Right renal pelvis (tissue), 4 donors: ENCODE results near the gene FGF18. TPM values are rescaled to one million over a fixed set of nuclear protein-coding genes. Genes with fewer than 3 reads are reported as not detected.

Experiments
- DNase-seq, 4 donors: peaks; one replicate each; pipeline ENCODE4 v3.0.0-alpha.2; 2013; ENCODE audit warnings: low read depth in 4 of 4, low spot score in 3 of 4, missing footprints in 1 of 4
- polyA plus RNA-seq, 4 donors: library from polyadenylated mRNA; unstranded; fragments of 120-200 nt; gene quantifications; one replicate each; pipeline ENCODE4 v1.2.1, GENCODE V29; 2013; ENCODE audit not compliant: insufficient read length in 4 of 4

Gene FGF18
- polyA plus RNA-seq, 4 donors = 0.37 to 1.0 (median 0.41) TPM

- no peak for DNase-seq
Measured at GRCh38 chr5:171436804-171437285, 17.4 kb downstream of the FGF18 start.

- no peak for DNase-seq
Measured at GRCh38 chr5:171437286-171437821, 17.9 kb downstream of the FGF18 start.

DNA sequence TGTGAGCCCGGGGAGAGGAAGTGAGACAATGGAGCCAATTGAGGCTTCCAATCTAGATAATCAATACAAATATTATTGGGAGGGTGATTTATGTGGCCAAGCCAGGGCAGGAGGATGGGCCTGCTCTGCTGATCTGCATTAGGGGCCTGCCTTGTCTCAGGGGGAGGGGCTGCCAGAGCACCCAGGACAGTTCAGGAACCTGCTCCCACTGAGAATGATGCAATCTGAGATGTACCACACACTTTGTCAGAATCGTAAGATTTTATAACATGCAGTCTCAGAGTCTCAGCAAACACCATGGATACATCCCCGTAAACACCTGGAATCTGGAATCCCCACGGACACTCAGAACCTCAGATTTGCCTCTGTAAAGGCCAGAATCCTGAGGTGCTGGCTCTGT, 19.3 kb downstream of the FGF18 start:
- no peak for DNase-seq

GRCh38 chr5:171441246-171441791, 21.9 kb downstream of the FGF18 start:
- DNase-seq = no peak

DNA sequence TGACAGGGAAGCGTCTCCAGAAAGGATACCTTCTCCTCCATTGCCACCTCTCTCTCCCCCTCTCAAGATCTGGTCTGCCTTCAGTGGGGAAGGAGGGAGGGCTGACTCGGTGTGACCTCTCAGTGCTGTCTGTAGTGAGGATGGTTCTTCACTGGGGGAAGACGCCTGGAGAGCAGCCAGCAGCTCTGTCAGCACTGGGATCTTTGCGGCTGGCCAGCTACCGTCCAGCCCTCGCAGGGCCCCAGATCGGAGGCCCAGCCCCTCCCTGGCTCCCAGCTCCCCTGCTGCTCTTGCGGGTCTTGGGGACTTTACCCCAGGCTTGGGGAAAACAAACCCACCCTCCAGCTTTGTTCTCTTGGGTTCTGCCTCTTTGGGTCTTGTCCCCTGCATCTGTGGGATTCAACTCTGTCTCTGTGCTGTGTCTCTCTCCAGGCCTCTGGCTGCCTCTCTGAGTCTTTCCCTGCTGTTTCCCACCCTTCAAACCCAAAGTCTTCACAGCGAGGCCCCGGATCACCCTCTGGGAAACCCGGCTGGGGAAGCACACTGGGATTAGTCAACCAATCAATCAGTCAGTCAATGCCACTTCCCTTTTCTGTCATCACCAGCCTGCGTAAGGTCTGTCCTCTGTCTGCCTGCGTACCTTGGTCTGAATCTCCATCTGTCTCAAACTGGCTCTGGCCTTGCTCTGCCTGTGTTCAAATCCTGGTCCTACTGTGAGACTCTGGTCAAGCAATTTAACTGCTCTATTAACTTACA, 23.0 kb downstream of the FGF18 start:
- no peak for DNase-seq

DNA sequence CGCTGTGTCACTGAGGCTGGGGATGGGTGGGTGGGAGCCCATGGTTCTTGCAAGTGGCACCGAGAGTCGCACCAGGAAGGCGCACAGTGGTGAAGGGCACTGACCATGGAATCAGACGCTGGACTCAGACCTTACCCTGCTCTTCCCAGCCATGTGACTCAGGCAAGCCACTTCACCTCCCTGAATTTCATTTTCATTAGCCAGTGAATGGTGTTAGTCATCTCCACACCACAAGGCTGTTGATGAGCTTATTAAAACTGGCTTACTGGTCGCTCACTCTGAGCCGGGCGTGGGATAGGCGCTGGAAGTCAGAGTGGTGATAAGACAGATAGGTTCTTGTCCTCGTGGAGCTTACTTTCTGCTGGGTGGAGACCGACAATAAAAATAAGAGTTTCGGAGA, 25.1 kb downstream of the FGF18 start:
- DNase-seq = no peak

- no peak for DNase-seq
Measured at GRCh38 chr5:171445644-171446516, 26.4 kb downstream of the FGF18 start.

- DNase-seq = no peak
Measured at GRCh38 chr5:171447226-171447625, 27.8 kb downstream of the FGF18 start.

- DNase-seq = no peak
Measured at GRCh38 chr5:171449426-171449825, 30.0 kb downstream of the FGF18 start.

GRCh38 chr5:171450423-171451331, 31.2 kb downstream of the FGF18 start:
- peak; percentile 29 to 48 (median 39) for DNase-seq

GRCh38 chr5:171451421-171451820, 32.0 kb downstream of the FGF18 start:
- DNase-seq = no peak

DNA sequence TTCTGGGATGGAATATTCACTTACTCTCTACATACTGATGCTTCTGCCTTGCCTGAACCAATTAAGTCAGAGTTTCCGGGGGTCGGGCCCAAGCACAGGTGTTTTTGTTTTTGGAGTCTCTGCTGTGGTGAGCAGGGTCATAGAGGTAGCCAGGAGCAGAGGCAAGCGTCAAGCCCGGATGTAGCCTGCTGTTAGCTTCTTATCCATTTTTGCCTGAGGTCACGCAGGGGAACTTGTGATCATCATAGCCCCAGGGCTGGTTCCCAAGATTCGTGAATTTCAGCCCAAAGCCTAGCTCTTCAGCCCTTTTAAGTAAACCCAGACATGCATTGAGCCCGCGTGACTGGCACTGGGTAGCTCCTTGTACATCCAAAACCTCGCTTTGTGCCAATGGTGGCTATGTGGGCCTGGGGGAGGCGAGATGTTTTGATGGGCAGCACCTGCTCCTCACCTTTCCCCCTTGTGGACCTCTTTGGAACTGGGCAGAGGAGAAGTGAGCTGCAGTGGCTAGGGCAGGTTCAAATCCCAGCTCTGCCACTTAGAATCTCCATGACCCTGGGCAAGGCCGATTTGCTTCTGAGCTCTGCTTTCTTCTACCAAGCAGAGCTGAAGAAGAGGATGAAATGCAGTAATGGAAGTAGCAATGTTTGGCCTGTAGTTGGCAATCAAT, 33.7 kb downstream of the FGF18 start:
- no peak for DNase-seq

GRCh38 chr5:171453988-171454387, 34.5 kb downstream of the FGF18 start:
- no peak for DNase-seq

- DNase-seq = no peak
Measured at GRCh38 chr5:171454549-171454948, 35.1 kb downstream of the FGF18 start.

- DNase-seq = no peak
Measured at GRCh38 chr5:171455522-171455921, 36.1 kb downstream of the FGF18 start.

DNA sequence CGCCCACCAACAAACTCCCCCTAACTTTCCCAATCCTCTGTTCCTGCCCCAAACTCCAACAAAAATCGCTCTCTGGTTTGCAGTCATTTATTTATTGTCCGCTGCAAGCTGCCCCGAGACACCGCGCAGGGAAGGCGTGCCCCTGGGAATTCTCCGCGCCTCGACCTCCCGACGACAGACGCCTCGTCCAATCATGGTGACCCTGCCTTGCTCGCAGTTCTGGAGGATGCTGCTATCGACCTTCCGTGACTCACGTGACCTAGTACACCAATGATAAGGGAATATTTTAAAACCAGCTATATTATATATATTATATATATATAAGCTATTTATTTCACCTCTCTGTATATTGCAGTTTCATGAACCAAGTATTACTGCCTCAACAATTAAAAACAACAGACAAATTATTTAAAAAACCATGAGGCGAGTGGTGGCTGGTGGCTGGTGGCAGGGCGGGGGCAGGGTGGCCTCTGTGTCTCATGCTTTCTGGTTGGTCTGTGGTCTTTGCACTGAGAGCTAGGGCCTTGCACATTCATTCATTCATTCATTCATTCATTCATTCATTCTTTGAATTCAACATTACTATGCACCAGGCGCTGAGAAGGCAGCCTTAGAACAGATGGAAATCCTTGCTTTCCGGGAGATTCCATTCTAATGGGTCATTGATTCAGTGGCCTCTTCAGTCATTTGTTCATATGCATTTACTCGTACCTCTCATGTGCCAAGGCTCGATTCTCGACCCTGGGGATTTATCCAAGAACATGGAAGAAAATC, 37.9 kb downstream of the FGF18 start:
- no peak for DNase-seq

- DNase-seq = no peak
Measured at GRCh38 chr5:171459839-171460238, 40.4 kb downstream of the FGF18 start.

DNA sequence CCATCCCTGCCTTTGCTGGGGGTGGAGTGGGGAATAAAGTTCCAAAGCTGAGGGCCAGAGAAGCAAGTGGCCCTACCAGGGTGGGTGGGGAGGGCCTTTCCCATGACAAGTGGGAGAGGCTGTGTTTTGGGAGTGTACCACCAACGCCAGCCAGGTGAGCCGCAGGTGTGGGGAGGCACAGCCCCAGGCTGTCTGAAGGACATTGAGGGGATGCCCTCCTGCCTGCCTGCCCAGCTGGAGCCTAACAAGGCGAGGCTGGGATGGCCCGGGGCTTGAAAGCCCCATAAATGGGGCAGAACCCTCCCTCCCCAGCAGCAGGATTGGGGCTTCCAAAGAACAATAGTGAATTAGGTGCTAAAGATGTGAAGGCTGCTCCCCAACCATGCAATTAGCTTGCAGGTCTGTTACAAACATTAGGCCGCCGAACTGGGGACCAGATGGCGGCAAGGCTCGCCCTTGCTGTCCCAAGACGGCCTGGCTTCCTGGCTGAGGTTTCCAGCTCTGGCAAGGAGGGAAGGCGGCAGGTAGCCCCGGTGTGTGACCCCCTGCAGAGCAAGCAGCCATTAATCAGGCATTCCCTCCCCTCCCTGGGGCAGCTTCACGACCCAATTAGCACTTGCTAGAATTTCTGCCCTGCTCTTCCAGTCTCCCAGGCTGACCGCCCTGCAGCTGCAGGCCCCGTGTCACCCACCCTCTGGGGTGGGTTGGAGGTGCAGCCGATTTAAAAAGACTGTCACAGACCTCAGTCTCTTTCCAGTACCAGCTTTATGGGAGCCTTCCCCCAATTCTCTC, 42.9 kb downstream of the FGF18 start:
- DNase-seq = no peak
